NB4 (cell line): ENCODE results near the gene ADAMTS2.

Experiments
- POLR2A ChIP-seq: IDR thresholded peaks from 2 replicates; pipeline ENCODE4 v1.6.1; 2011; ENCODE audit warnings: mild to moderate bottlenecking; ENCODE audit not compliant: insufficient read length; ENCODE audit errors: extremely low read depth
- TF ChIP-seq, protein P1 (sequence below): IDR thresholded peaks from one replicate; pipeline ENCODE4 v1.5.1; 2012; ENCODE audit warnings: low read depth, low read length

GRCh38 chr5:179152941-179153340 lies 192.3 kb downstream of the ADAMTS2 start:
- TF ChIP-seq, protein P1, sequence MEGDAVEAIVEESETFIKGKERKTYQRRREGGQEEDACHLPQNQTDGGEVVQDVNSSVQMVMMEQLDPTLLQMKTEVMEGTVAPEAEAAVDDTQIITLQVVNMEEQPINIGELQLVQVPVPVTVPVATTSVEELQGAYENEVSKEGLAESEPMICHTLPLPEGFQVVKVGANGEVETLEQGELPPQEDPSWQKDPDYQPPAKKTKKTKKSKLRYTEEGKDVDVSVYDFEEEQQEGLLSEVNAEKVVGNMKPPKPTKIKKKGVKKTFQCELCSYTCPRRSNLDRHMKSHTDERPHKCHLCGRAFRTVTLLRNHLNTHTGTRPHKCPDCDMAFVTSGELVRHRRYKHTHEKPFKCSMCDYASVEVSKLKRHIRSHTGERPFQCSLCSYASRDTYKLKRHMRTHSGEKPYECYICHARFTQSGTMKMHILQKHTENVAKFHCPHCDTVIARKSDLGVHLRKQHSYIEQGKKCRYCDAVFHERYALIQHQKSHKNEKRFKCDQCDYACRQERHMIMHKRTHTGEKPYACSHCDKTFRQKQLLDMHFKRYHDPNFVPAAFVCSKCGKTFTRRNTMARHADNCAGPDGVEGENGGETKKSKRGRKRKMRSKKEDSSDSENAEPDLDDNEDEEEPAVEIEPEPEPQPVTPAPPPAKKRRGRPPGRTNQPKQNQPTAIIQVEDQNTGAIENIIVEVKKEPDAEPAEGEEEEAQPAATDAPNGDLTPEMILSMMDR, result no peak
- TF ChIP-seq POLR2A, result no peak
